ENCODE data around the gene TECTB. TPM values are rescaled to one million over a fixed set of nuclear protein-coding genes. Genes with fewer than 3 reads are reported as not detected.

Gene TECTB
- total RNA-seq, 4 donors from 2014 or later = not detected

DNA sequence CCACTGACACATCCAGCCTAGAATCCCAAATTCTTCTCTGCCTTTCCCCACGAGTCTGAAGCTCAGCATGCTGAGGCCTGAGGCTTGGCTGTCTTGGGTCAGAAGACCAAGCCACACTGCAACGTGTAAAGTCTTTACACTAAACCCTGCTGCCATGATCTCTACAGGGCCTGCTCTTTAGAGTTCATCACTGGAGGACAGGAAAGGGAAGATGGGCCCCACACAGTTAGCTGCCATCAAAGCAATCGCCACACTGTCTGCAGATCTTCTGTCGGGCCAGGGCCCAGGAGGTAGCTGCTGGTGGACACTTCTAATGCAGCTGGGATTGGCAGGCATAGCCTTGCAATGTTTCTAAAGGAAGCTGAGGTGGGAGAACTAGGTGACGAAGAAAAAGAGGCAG lies 8.4 kb upstream of the TECTB start:
- TF ChIP-seq POLR2A (IDR thresholded peaks at IDR 0.05) = no peak
- TF ChIP-seq, protein P1, sequence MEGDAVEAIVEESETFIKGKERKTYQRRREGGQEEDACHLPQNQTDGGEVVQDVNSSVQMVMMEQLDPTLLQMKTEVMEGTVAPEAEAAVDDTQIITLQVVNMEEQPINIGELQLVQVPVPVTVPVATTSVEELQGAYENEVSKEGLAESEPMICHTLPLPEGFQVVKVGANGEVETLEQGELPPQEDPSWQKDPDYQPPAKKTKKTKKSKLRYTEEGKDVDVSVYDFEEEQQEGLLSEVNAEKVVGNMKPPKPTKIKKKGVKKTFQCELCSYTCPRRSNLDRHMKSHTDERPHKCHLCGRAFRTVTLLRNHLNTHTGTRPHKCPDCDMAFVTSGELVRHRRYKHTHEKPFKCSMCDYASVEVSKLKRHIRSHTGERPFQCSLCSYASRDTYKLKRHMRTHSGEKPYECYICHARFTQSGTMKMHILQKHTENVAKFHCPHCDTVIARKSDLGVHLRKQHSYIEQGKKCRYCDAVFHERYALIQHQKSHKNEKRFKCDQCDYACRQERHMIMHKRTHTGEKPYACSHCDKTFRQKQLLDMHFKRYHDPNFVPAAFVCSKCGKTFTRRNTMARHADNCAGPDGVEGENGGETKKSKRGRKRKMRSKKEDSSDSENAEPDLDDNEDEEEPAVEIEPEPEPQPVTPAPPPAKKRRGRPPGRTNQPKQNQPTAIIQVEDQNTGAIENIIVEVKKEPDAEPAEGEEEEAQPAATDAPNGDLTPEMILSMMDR (IDR thresholded peaks at IDR 0.05) = no peak
- 80 to 83% methylated on average over 5 of the region's 5 CpGs for WGBS, 2 donors
- intact Hi-C loops (cut with DNase I; ENCODE audit: low total_unique reads) = no loop called here
- DNase-seq (ENCODE audit: low spot score in 2 of 2) = no peak
- no peak overlapping the region for H3K4me3 ChIP-seq (ENCODE audit: low read depth, poor library complexity, severe bottlenecking)

DNA sequence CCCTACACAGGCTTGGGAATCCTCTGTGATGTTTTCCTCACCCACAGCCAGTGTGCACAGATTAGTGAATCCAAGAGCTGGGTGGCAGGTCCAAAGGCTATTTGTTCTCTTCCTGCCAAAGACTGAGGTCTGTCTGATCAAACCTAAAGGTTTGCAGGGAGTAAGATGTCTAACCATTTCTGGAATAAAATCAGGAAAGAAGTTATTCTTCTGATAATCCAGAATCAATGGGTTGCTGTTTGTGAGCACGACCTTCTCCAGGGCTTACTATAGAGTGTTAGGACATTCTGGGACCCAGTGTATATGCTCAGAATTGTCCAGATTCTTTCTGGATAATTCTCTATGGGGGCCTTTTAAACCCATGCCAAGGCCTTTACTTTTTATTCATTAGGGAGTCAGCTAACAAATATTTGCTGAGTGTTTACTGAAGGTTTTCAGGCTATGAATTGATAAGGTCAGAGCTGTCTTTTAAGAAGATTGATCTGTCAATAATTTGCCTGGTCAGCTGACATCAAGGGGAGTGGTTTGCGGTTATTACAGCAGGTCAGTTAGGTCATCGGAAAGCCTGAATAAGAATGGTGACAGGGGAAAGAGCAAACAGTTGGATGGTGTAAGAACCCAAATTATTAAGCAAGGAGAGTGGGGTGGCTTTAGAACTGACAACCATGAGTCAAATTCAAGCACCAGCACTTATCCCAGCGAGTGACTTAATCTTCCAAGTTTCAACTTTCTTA lies 7.5 kb upstream of the TECTB start:
- 65 to 84% methylated on average over 4 of the region's 4 CpGs for WGBS, 2 donors
- no peak overlapping the region for H3K4me3 ChIP-seq (ENCODE audit: low read depth, poor library complexity, severe bottlenecking)
- no peak for TF ChIP-seq POLR2A (IDR thresholded peaks at IDR 0.05)
- TF ChIP-seq, protein P1 (IDR thresholded peaks at IDR 0.05) = no peak
- no peak for DNase-seq (ENCODE audit: low spot score in 2 of 2)
- intact Hi-C loops (cut with DNase I; ENCODE audit: low total_unique reads) = no loop called here

DNA sequence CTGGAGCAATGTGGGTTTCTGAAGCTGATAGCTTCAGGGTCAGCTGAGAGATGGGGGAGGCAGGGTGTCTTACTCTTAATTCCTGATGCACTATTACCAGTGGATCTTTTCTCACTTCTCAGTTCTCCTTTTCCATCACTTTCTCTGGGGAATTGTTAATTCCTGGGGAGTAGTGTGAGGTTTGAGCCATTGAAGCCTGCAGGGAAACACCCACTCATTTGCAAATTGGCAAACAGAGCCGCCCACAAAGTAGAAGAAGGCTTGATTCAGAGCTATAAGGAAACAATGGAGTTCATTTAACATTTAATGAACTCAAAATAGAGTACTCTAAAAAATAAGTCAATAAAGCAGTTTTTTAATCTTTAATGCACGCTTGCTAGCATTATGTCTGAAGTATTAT lies 4.3 kb upstream of the TECTB start:
- TF ChIP-seq POLR2A (IDR thresholded peaks at IDR 0.05) = no peak
- TF ChIP-seq, protein P1 (IDR thresholded peaks at IDR 0.05) = no peak
- DNase-seq (ENCODE audit: low spot score in 2 of 2) = no peak
- intact Hi-C loops (cut with DNase I; ENCODE audit: low total_unique reads) = no loop called here
- 59 to 63% methylated on average over 2 of the region's 2 CpGs for WGBS, 2 donors
- no peak overlapping the region for H3K4me3 ChIP-seq (ENCODE audit: low read depth, poor library complexity, severe bottlenecking)

DNA sequence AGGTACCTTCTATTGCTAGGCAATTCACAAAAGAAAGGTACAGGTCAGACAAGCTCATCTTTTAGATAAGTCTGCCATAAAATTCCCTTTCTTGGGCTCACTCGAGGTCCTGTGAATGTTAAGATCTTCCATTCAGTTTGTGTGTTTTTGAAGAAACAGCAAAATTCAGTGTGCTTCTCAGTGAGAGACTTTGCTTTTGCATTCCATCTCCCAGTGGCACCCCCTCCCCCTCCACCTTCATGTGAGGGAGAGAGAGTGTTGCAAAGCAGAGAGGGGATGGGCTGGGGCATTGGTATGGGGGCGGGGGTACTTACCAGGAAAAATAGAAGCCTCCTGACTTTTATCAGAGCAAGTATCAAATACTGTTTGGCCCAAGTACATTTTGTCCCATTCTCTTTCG lies 3.8 kb upstream of the TECTB start:
- no peak for DNase-seq (ENCODE audit: low spot score in 2 of 2)
- 28 to 39% methylated on average over 3 of the region's 3 CpGs for WGBS, 2 donors

DNA sequence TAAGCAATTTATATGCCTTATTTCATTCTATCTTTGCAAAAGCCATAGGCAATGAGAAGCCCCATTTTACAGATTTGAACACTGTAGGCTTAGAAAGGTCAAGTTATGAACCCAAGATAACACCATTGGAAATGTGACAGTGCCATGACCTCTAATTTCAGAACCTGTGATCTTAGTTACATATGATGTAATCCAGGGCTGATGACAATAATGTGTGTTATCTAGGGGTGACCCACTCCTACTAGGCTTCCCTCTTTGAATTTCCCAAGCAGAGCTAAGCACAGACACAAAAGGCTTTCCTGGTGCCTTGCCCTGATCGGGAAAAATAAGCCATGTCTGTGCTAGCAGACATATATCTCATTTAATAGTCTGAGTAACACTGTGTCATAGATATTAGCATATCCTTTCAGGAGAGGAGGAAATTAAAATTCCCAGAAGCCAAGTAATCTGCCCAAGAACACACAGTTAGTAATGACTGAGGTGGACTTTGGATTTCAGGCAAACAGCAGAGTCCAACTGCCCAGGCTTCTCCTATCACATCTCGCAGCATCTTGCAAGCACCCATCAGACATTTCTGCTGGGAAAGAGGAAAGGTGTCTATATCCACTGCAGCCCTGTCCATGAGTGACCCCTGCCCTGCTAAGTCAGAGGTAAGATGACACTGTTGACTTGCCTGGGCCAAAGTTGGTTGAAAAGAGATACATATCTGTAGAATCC lies 2.8 kb upstream of the TECTB start:
- no peak for DNase-seq (ENCODE audit: low spot score in 2 of 2)
- H3K4me3 ChIP-seq (ENCODE audit: low read depth, poor library complexity, severe bottlenecking) = no peak overlapping the region

More for the DNA sequence above, 3.8 kb upstream of the TECTB start:
- TF ChIP-seq, protein P1 (IDR thresholded peaks at IDR 0.05) = no peak
- no peak for TF ChIP-seq POLR2A (IDR thresholded peaks at IDR 0.05)
- H3K4me3 ChIP-seq (ENCODE audit: low read depth, poor library complexity, severe bottlenecking) = no peak overlapping the region
- intact Hi-C loops (cut with DNase I; ENCODE audit: low total_unique reads) = no loop called here

More for the DNA sequence above, 2.8 kb upstream of the TECTB start:
- WGBS, 2 donors = 75 to 83% methylated on average over 2 of the region's 2 CpGs
- intact Hi-C loops (cut with DNase I; ENCODE audit: low total_unique reads) = no loop called here
- TF ChIP-seq POLR2A (IDR thresholded peaks at IDR 0.05) = no peak
- TF ChIP-seq, protein P1 (IDR thresholded peaks at IDR 0.05) = no peak
